ENCODE data around the gene C12orf42.

The C12orf42 gene

DNA sequence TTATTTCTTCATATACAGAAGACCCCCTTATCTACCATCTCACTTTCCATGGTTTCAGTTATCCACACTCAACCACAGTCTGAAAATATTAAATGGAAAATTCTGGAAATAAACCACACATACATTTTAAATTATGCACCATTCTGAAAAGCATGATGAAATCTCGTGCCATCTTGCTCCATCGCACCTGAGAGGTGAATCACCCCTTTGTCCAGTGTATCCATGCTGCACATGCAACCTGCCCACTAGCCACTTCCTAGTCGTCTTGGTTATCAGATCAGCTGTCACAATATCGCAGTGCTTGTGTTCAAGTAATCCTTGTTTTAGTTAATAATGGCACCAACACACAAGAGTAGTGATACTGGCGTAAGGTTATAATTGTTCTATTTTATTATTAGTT is 145.7 kb downstream of the C12orf42 start:
- DNase-seq (ENCODE audit: low read depth in 1 of 2, low spot score in 1 of 2), result no peak

GRCh38 chr12:103348935-103349334 is 146.8 kb downstream of the C12orf42 start:
- no peak for DNase-seq (ENCODE audit: low read depth in 1 of 2, low spot score in 1 of 2)

DNA sequence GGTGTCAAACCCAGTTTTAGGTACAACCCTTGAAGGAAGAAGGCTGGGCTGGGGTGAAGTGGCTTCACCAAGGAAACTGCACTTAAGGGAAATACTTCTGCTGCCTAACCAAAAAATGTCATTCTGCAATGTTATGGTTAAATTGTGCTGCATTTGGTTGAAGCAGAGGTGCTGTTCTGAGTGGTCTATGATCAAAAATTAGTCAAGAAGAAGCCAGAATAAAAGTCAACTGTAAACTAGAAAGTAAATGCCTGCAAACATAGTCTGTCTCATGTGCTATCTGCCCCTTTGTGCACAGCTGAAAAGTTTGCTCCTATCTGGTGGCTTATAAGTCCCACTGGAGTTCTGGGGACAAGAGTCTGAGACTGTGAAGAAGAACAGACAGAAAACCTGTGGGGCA is 158.8 kb downstream of the C12orf42 start:
- no peak for DNase-seq (ENCODE audit: low read depth in 1 of 2, low spot score in 1 of 2)

DNA sequence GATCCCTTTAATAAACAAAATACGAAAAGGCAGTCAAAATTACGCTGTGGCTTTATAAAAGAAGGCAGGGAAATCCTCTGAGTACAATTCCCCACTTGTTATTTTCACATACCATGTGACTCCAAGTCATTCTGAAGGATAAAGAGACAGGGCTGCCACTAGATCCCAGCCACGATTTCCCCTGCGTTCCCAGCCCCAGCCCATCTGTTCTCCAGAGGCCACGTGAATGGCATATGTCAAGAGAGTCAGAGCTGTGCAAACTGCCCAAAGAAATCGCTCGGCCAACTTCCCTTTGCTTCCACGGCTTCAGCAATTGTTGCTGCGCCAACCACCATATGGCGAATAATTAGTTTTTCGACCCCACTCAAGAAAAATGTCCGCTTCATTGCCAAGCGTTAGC is 161.3 kb downstream of the C12orf42 start:
- no peak for DNase-seq (ENCODE audit: low read depth in 1 of 2, low spot score in 1 of 2)

- no peak for DNase-seq (ENCODE audit: low read depth in 1 of 2, low spot score in 1 of 2)
Measured at GRCh38 chr12:103333676-103334075, 162.1 kb downstream of the C12orf42 start.

GRCh38 chr12:103331643-103332042 is 164.1 kb downstream of the C12orf42 start:
- no peak for DNase-seq (ENCODE audit: low read depth in 1 of 2, low spot score in 1 of 2)

DNA sequence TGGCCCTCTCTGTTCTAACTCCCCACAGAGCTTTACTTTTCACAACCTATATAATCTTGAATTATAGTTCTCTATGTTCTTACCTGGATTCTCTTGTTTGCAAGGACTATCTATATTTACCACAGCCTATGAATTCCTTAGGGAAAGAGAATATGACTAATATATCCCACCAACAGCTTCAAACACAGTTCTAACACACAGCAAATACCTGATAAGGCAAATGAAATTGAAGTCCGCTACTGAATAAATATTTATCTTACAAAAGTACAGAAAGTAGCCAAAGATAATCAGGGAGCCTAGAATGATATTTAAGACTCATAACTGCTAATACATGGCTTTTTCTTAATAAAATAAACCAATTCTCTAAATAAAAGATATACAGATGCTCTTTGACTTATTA is 165.1 kb downstream of the C12orf42 start:
- DNase-seq (ENCODE audit: low read depth in 1 of 2, low spot score in 1 of 2), result no peak

DNA sequence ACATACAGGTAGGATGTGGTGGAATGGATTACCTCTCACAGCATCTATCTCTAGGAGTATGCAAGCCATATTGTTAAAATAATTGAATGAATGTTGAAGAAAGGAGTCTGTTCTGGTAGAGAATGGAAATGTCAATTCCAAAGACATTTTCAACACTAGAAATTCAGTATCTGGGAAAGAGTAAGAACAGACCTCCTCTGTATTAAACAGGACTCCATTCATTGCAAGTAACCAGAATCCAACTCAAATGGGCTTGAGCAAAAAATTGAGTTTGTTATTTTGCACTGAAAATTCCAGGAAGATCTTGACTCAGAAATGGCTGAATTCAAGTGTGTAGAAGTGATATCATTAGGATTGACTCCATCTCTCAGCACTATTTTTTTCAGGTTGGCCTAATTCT is 168.1 kb downstream of the C12orf42 start:
- DNase-seq (ENCODE audit: low read depth in 1 of 2, low spot score in 1 of 2), result no peak

DNA sequence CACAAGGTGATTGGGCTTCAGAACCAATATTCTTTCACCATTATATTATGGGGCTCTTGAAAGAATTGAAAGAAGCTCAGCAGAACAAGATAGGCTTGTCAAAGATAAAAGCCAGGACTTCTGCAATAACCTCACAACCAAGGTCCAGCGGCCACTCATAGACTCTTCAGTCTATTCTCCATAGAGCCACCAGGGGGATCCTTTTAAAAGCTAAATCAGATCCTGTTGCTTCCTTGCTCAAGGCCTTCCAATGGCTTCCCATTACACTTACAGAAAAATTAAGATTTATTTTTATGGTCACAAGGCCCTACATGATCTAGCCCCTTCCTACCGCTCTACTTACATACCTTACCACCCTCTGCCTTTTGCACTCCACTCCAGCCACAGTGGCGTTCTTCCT is 169.6 kb downstream of the C12orf42 start:
- no peak for DNase-seq (ENCODE audit: low read depth in 1 of 2, low spot score in 1 of 2)

- DNase-seq (ENCODE audit: low read depth in 1 of 2, low spot score in 1 of 2), result no peak
Measured at GRCh38 chr12:103318566-103318965, 177.2 kb downstream of the C12orf42 start.

GRCh38 chr12:103317220-103317619 is 178.5 kb downstream of the C12orf42 start:
- DNase-seq (ENCODE audit: low read depth in 1 of 2, low spot score in 1 of 2), result no peak

- DNase-seq (ENCODE audit: low read depth in 1 of 2, low spot score in 1 of 2), result no peak
Measured at GRCh38 chr12:103314786-103315185, 181.0 kb downstream of the C12orf42 start.

- DNase-seq (ENCODE audit: low read depth in 1 of 2, low spot score in 1 of 2), result no peak
Measured at GRCh38 chr12:103313894-103314293, 181.9 kb downstream of the C12orf42 start.

GRCh38 chr12:103312742-103313354 is 182.9 kb downstream of the C12orf42 start:
- DNase-seq (ENCODE audit: low read depth in 1 of 2, low spot score in 1 of 2), result no peak

- DNase-seq (ENCODE audit: low read depth in 1 of 2, low spot score in 1 of 2), result no peak
Measured at GRCh38 chr12:103310546-103311270, 185.1 kb downstream of the C12orf42 start.

DNA sequence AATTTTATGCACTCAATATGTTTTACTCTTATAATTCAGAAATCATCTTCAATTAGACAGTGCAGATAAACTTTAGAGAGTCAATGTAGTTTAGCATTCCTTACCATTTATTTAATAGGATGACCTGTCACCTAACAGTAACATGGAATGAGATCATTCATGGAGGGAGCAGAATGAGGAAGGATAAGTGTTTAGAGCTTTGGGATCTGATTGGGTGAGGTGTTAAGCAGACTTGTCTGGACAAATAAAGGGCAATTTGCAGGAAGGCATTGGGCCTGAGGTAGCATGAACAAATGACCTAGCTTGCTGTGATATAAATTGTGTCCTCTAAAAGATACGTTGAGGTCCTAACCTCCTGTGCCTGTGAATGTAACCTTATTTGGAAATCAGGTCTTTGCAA is 187.4 kb downstream of the C12orf42 start:
- no peak for DNase-seq (ENCODE audit: low read depth in 1 of 2, low spot score in 1 of 2)

DNA sequence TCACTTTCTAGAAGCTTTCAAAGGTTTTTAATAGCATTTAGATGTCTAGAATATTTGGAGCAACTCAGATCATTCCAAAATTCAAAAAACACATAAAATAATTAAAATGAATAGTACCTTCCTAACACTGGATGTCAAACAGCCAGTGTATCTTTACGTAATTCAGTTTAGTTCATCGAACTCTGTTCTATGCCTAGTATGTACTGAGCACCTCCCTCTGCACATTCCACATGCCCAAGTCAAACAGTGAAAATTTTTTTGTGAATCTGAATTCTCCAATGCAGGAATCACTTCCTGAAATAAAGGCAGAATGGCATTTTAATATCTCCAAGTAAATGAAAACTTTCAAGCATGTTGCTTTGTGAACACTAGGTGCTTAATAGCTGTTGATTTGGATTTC is 192.3 kb downstream of the C12orf42 start:
- no peak for DNase-seq (ENCODE audit: low read depth in 1 of 2, low spot score in 1 of 2)

DNA sequence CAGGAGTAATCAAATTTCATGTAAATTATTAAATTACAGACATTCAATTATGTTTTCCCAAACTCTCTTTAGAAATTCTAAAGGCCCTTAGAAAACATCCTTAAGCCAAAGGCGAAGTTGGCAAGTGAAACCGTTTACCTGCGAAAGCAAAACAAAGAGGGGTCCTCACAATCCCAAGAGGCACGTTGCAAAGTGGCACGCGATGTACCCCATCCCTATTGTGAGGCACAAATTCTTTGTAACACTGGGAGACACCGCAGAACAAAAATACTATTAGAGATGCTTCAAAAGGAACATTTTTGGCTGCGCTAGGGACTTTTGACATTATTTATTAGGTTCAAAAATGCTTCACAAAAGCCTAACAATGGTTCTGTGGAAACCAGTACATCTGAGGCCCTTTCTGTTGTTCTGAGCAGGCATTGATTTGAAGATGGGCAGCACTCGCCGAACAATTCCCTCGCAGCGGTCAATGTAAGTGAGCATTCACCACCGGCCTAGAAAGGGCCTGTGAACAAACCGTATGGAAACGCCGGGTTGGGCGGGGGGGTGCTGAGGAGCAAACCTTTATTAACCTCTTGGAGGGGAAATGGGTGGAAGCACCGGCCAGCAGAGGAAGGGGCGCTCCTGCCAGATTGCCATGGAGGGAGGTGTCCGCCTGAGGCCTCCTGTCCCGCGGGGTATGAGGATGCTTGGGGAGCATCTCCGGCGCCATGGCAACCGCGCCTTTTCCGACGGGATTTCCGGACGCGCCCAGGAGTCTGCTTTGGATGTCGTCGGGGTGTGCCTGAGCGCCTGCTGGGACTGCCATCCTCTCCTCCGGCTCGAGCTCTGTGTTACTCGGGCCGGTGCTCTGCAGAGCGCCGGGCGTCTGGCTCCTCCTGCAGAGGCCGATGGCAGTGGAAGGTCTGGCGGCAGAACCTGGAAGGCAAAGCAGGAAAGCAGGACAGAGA is 193.9 kb downstream of the C12orf42 start:
- no peak for DNase-seq (ENCODE audit: low read depth in 1 of 2, low spot score in 1 of 2)

DNA sequence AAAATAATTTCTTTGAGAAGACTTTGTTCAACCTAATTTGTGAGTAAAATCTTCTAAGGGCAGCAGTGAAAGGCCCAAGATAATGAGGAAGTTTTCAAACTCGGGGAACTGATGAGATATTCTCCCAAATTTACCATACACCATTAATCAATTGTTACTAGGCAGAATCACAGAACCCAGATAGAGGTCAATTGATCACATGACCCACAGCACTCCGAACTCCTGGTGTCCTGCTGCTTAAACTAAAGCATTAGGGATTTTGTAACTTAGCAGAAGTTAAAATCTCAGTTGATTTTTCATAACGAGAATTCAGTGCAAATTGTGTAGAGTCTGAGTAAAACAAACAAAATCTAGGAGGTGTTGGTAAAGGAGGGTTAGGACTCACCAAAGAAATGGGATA is 207.8 kb downstream of the C12orf42 start:
- DNase-seq (ENCODE audit: low read depth in 1 of 2, low spot score in 1 of 2), result no peak

GRCh38 chr12:103282124-103282523 is 213.6 kb downstream of the C12orf42 start:
- no peak for DNase-seq (ENCODE audit: low read depth in 1 of 2, low spot score in 1 of 2)

DNA sequence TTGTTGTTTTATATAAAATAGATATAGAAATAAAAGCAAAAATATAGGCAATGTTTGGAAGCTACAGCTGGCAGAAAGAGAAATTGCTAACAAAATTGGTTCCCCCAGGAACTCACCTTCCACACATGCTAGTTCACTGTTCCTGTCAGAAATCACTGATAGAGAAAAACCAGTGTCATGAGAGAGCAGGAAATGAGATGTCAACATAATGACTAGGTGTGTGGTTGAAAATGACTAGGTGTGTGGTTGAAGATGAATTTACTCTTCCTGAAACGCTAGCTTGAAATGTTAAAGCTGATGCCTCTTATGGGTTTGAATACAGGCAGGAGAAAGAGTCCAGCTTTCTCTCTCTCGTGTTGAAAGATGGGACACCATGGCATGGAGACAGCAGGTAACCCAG is 216.3 kb downstream of the C12orf42 start:
- DNase-seq (ENCODE audit: low read depth in 1 of 2, low spot score in 1 of 2), result no peak

GRCh38 chr12:103278329-103278728 is 217.4 kb downstream of the C12orf42 start:
- DNase-seq (ENCODE audit: low read depth in 1 of 2, low spot score in 1 of 2), result no peak
